GM18499 (cell line): ENCODE data around the gene PRICKLE4.

Source experiments
- ATAC-seq: cut with Tn5 transposase; IDR thresholded peaks from one replicate; pipeline ENCODE4 v1.9.1; 2021; ENCODE audit warnings: moderate number of reproducible peaks; ENCODE audit not compliant: insufficient read depth, unreplicated experiment

The PRICKLE4 gene

GRCh38 chr6:41832263-41832662 lies 51.7 kb downstream of the PRICKLE4 start:
- no peak for ATAC-seq

- no peak for ATAC-seq
Observed at GRCh38 chr6:41836022-41836659, 55.6 kb downstream of the PRICKLE4 start.

GRCh38 chr6:41836660-41837052 lies 56.1 kb downstream of the PRICKLE4 start:
- ATAC-seq, result no peak
